ENCODE measurements around the gene PDE4D. TPM values are rescaled to one million over a fixed set of nuclear protein-coding genes. Genes with fewer than 3 reads are reported as not detected.

PDE4D gene
- total RNA-seq, 1 experiment from 2014 or later: 2.1 TPM

- Histone ChIP-seq H3K4ac (ENCODE audit: low read depth, low read length) (no peak overlapping the region), H4K20me1 (ENCODE audit: control insufficient read depth, insufficient read depth, insufficient read length) (no peaks in the 10 kb centered on the region), H3K56ac (ENCODE audit: insufficient read length, low read depth, low read length) (no peak overlapping the region), H3K4me1 (ENCODE audit: insufficient read depth, low read length) (no peaks in the 10 kb centered on the region), H2BK20ac (ENCODE audit: low read depth, low read length, poor library complexity, severe bottlenecking) (no peak overlapping the region), H3K79me2 (ENCODE audit: insufficient read depth, low read length) (no peaks in the 10 kb centered on the region), H3K27me3 (ENCODE audit: insufficient read depth, low read length) (no peaks in the 10 kb centered on the region), H3K9ac (ENCODE audit: extremely low read depth, insufficient read length, low read length) (no peak overlapping the region), H2BK15ac (ENCODE audit: low read depth, low read length) (no peak overlapping the region), H2BK12ac (ENCODE audit: insufficient read length, low read depth, low read length) (no peak overlapping the region), H3K14ac (ENCODE audit: insufficient read depth, low read length) (no peak overlapping the region), H3K23me2 (ENCODE audit: insufficient read length, low read depth, low read length, poor library complexity, severe bottlenecking) (no peaks in the 10 kb centered on the region), H3K79me1 (ENCODE audit: insufficient read depth, low read depth, low read length, poor library complexity, severe bottlenecking) (no peaks in the 10 kb centered on the region), H3K9me3 (ENCODE audit: control insufficient read depth, low read depth, low read length) (no peaks in the 10 kb centered on the region), H3T11ph (ENCODE audit: low read length) (no peak overlapping the region), H4K5ac (ENCODE audit: insufficient read length, low read depth, low read length) (no peak overlapping the region), H2BK5ac (ENCODE audit: insufficient read length, low read length) (no peak overlapping the region), H4K8ac (replicated peaks; ENCODE audit: insufficient read length, low read depth, low read length) (no peak overlapping the region), H3K4me2 (ENCODE audit: insufficient read depth, insufficient read length, low read length) (no peak overlapping the region), H2AFZ (ENCODE audit: low read length) (no peak overlapping the region), H3K23ac (ENCODE audit: insufficient read length, low read depth, low read length) (no peak overlapping the region), H3K18ac (ENCODE audit: insufficient read length, low read depth, low read length) (no peak overlapping the region), H4K91ac (ENCODE audit: insufficient read length, low read depth, low read length) (no peak overlapping the region), H3K27ac (ENCODE audit: insufficient read length, low read depth, low read length) (no peak overlapping the region), H2AK5ac (ENCODE audit: insufficient read length, low read length) (no peak overlapping the region), H2BK120ac (ENCODE audit: low read depth, low read length, poor library complexity, severe bottlenecking) (no peak overlapping the region)
- no peak overlapping the region for H3K27ac Mint-ChIP-seq
- no CpG with 5 or more reads among the region's 5 CpGs for WGBS (ENCODE audit: extremely low coverage, insufficient read length, low lambda C conversion rate)
- H3K4me1 Mint-ChIP-seq: no peaks in the 10 kb centered on the region
- no peak for DNase-seq
- H3K36me3 Mint-ChIP-seq (ENCODE audit: insufficient read depth in 1 of 3, low read depth in 3 of 3): no peaks in the 10 kb centered on the region
- no peak for TF ChIP-seq CTCF (conservative IDR thresholded peaks at IDR 0.05)
- H3K27me3 Mint-ChIP-seq (ENCODE audit: low read depth): no peaks in the 10 kb centered on the region
- no peaks in the 10 kb centered on the region; a peak in 1 of 5 replicates for H3K9me3 Mint-ChIP-seq
- H3K4me3 Mint-ChIP-seq: no peak overlapping the region
These were observed 689.2 kb downstream of the PDE4D start for GRCh38 chr5:59204114-59204897.
